ENCODE results near the gene MAP3K19. TPM values are rescaled to one million over a fixed set of nuclear protein-coding genes. Genes with fewer than 3 reads are reported as not detected.
"Not testable (repeated sequence)": the region's sequence is repeated elsewhere in the genome, so short reads cannot be mapped to it uniquely, and the experiment has no call there.

The MAP3K19 gene
- total RNA-seq, 2 donors from 2014 or later = not detected

DNA sequence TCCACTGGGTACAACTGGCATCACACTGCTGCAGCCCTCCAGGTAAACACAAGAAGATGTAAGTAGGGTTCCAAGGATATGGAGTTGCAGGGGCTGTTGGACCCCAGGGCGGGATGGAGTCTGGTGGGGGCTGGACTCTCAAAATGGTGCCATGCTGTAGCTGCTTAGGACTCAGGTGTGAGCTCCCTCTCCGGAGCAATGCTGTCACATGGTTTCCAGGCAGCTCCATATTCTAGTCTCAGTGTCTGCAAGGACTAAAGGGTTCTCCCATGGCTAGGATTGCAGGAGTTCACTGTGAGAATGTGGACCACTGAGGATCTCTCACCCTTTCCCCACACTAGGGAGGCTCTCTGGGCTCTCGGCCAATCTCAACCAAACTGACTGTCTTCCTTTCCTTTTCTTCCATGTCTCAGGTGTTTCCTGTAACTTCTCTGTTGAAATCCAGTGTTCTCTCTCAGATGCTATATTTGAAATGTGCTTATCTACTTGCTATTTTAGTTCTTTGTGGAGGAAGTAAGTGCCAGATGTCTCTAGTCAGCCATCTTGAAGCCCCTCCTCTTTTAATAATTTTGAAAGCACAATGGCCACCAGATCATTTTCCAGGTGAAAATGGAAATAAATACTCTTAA is 71.1 kb downstream of the MAP3K19 start:
- no peak for DNase-seq
- WGBS, 2 donors = 59 to 93% methylated on average over 3 of the region's 3 CpGs
- Histone ChIP-seq H3K27me3 (no peaks in the 10 kb centered on the region), H3K36me3 (replicated peaks in 1 of 2; ENCODE audit: insufficient read depth in 1 of 2, low read depth in 2 of 2) (no peaks in the 10 kb centered on the region), H3K9me3 (peaks cover 0 to 7% (median 0%) of the 10 kb centered on the region in 3 donors), H3K4me1 (no peaks in the 10 kb centered on the region), H3K4me3 (no peak overlapping the region), H3K27ac (no peak overlapping the region)
- TF ChIP-seq POLR2A (IDR thresholded peaks at IDR 0.05) = no peak
- TF ChIP-seq, protein P1, sequence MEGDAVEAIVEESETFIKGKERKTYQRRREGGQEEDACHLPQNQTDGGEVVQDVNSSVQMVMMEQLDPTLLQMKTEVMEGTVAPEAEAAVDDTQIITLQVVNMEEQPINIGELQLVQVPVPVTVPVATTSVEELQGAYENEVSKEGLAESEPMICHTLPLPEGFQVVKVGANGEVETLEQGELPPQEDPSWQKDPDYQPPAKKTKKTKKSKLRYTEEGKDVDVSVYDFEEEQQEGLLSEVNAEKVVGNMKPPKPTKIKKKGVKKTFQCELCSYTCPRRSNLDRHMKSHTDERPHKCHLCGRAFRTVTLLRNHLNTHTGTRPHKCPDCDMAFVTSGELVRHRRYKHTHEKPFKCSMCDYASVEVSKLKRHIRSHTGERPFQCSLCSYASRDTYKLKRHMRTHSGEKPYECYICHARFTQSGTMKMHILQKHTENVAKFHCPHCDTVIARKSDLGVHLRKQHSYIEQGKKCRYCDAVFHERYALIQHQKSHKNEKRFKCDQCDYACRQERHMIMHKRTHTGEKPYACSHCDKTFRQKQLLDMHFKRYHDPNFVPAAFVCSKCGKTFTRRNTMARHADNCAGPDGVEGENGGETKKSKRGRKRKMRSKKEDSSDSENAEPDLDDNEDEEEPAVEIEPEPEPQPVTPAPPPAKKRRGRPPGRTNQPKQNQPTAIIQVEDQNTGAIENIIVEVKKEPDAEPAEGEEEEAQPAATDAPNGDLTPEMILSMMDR (IDR thresholded peaks at IDR 0.05) = no peak
- intact Hi-C loops (cut with DNase I) = no loop called here
- ATAC-seq = no peak

DNA sequence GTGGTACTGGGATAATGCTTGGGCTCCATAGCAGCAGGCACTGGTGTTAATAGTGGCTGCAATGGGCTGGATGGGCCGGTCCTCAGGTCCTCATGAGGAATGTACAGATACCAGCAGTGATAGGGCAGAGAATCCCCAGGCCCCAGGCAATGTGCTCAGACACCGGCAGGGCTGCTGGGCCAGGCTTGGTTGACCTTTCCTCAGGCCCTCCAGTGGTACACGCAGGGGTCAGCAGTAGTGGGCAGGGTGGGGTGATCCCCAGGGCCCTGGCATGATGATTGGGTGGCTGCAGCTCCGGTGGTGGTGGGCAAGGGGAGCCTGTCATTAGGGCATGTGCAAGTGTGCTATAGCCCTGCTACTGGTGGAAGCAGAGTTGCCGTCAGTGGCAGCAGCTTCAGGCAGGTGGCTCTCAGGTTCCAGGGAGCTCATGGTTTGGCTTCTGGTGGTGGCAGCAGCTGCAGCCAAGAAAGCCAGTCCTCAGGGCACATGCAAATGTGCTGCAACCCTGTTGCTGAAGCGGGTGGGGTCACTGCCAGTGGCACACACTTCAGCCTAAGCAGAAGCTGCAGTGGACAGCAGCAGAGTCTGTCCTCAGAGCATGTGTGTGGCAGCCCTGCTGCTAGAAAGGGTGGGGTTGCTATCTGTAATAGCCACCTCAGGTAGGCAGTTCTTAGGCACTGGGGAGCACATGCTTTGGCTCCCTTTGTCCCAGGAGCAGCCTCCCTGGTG is 71.8 kb downstream of the MAP3K19 start:
- intact Hi-C loops (cut with DNase I) = no loop called here
- no peaks in the 10 kb centered on the region for H3K36me3 ChIP-seq (replicated peaks in 1 of 2; ENCODE audit: insufficient read depth in 1 of 2, low read depth in 2 of 2)
- no peaks in the 10 kb centered on the region for H3K27me3 ChIP-seq
- DNase-seq (no peak), ATAC-seq (no peak)
- TF ChIP-seq POLR2A (IDR thresholded peaks at IDR 0.05) = no peak
- TF ChIP-seq, protein P1 (IDR thresholded peaks at IDR 0.05) = no peak
- 80% methylated on average over 6 of the region's 6 CpGs; no CpG with 5 or more reads in 1 of the 2 donors for WGBS, 2 donors
- H3K9me3 ChIP-seq = peaks cover 0 to 7% (median 0%) of the 10 kb centered on the region in 3 donors
- no peak overlapping the region for H3K4me3 ChIP-seq
- H3K27ac ChIP-seq = no peak overlapping the region
- H3K4me1 ChIP-seq = no peaks in the 10 kb centered on the region

DNA sequence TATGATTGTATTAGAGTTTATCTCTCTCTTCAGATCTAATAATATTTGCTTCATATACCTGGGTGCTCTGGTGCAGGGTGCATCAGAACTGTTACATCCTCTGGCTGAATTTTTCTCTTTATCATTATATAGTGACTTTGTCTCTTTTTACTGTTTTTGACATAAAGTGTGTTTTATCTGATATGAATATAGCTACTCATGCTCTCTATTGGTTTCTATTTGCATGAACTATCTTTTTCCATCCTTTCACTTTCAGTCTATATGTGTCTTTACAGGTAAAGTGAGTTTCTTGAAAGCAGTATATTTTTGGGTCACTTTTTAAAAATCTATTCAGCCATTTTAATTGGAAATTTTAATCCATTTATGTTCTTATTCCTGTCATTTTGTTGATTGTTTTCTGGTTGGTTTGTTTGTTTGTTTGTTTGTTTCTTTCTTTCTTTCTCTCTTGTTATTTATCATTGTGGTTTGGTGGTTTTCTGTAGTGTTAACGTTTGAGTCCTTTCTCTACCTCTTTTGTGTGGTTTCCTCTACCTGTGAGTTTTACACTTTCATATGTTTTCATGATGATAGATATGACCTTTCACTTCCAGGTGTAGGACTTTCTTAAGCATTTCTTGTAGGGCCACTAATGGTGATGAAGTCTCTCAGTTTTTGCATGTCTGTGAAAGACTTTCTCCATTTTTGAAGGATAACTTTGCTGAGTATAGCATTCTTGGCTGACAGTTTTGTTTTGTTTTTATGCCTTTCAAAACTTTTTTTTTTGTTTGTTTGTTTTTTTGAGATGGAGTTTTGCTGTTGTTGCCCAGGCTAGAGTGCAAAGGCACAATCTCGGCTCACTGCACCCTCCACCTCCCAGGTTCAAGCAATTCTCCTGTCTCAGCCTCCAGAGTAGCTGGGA is 73.8 kb downstream of the MAP3K19 start:
- H3K4me3 ChIP-seq = no peak overlapping the region
- H3K9me3 ChIP-seq = peaks cover 0 to 7% (median 0%) of the 10 kb centered on the region in 3 donors
- no peak overlapping the region for H3K27ac ChIP-seq
- TF ChIP-seq, protein P1 (IDR thresholded peaks at IDR 0.05) = no peak
- no peak for TF ChIP-seq POLR2A (IDR thresholded peaks at IDR 0.05)
- ATAC-seq = no peak
- intact Hi-C loops (cut with DNase I) = no loop called here
- WGBS, 2 donors = 81 to 84% methylated on average over 2 of the region's 2 CpGs
- H3K36me3 ChIP-seq (replicated peaks in 1 of 2; ENCODE audit: insufficient read depth in 1 of 2, low read depth in 2 of 2) = no peaks in the 10 kb centered on the region
- no peak for DNase-seq
- H3K4me1 ChIP-seq = no peaks in the 10 kb centered on the region
- no peaks in the 10 kb centered on the region for H3K27me3 ChIP-seq

DNA sequence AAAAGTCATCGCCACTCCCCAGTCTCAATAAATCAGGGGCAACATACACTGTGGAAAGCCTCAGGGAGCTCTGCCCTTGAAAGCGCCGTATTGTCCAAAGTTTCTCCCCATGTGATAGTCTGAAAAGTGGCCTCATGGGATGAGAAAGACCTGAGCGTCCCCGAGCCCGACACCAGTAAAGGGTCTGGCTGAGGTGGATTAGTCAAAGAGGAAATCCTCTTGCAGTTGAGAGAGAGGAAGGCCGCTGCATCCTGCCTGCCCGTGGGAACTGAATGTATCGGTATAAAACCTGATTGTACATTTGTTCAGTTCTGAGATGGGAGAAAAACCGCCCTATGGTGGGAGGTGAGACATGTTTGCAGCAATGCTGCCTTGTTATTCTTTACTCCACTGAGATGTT is 80.1 kb downstream of the MAP3K19 start:
- H3K27ac ChIP-seq; H3K4me3 ChIP-seq; H3K27me3 ChIP-seq; DNase-seq; H3K4me1 ChIP-seq; H3K36me3 ChIP-seq (replicated peaks in 1 of 2; ENCODE audit: insufficient read depth in 1 of 2, low read depth in 2 of 2); H3K9me3 ChIP-seq; ATAC-seq; intact Hi-C loops (cut with DNase I): not testable (repeated sequence)
- WGBS, 2 donors = 78 to 96% methylated on average over 10 of the region's 10 CpGs

DNA sequence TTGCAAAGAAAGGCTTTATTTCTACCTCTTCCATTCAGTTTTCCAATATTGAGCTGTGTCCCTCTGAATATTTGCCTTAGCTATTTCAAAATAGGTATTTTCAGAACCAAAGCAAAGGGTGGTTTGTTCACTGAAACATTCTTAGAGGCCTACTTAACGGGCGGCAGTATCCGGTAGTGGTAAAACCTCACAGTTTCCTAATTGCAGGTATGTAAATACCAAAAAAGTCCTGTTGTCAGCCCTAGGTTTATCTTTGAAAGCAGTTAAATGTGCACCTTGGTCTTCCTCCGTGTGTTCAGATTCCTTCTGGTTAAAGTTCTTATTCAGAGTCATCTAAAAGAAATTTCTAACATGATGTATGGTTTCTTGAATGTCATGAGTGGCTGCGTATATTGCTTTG is 89.8 kb downstream of the MAP3K19 start:
- 84 to 90% methylated on average over 5 of the region's 5 CpGs for WGBS, 2 donors
- Histone ChIP-seq H3K4me1 (no peaks in the 10 kb centered on the region), H3K9me3 (no peaks in the 10 kb centered on the region), H3K27me3 (no peaks in the 10 kb centered on the region), H3K36me3 (replicated peaks in 1 of 2; ENCODE audit: insufficient read depth in 1 of 2, low read depth in 2 of 2) (peaks cover 10 to 24% of the 10 kb centered on the region in 2 donors), H3K4me3 (no peak overlapping the region), H3K27ac (no peak overlapping the region)
- TF ChIP-seq, protein P1 (IDR thresholded peaks at IDR 0.05) = no peak
- TF ChIP-seq POLR2A (IDR thresholded peaks at IDR 0.05) = no peak
- ATAC-seq (no peak), DNase-seq (no peak)
- intact Hi-C loops (cut with DNase I) = no loop called here
